Stimulated activated CD4-positive, alpha-beta T cell treated with anti-CD3 and anti-CD28 coated beads, Interleukin-1b, Interleukin-23, amount 100 ng/mL, for 1 hour (primary cell): ENCODE data around the gene PANX3.
"Not testable (repeated sequence)": the region's sequence is repeated elsewhere in the genome, so short reads cannot be mapped to it uniquely, and the experiment has no call there.

ENCODE experiments used
- DNase-seq, 2 donors: peaks; one replicate each; pipeline ENCODE4 v3.0.0-alpha.2; 2020; ENCODE audit warnings: low read depth in 2 of 2

PANX3 gene

DNA sequence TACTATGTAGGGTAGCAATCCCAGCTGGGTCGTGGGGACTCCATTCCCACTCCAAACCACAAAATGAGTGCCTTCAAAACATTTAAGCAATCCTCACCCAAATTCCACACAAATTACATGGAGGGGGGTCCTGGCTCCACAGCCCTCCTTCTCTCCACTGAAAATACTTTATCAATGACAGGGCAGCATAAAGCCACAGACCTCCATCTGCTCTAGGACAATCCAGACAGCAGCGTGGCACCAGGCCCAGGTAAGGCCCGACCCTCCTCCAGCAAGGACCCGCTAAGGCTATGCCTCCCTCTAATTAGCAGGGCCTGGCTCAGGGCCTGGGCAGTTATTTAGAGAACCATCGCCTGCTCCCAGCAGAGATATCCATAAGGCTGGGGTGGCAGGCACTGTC, at the start of gene PANX3:
Gene PANX3 (plus strand): TSS at position 365 of the 400 bp plus-strand sequence. CDS start 129 bp downstream, outside the sequence.
- no peak for DNase-seq

- no peak for DNase-seq
These were observed 41.5 kb upstream of the PANX3 start, which contains the start of gene OR8A1 for GRCh38 chr11:124569697-124570096. Gene OR8A1 (plus strand): TSS chr11:124569997. CDS start chr11:124570120, 123 bp downstream.

- DNase-seq, result no peak
These were observed 41.1 kb upstream of the PANX3 start for GRCh38 chr11:124570160-124570559.

DNA sequence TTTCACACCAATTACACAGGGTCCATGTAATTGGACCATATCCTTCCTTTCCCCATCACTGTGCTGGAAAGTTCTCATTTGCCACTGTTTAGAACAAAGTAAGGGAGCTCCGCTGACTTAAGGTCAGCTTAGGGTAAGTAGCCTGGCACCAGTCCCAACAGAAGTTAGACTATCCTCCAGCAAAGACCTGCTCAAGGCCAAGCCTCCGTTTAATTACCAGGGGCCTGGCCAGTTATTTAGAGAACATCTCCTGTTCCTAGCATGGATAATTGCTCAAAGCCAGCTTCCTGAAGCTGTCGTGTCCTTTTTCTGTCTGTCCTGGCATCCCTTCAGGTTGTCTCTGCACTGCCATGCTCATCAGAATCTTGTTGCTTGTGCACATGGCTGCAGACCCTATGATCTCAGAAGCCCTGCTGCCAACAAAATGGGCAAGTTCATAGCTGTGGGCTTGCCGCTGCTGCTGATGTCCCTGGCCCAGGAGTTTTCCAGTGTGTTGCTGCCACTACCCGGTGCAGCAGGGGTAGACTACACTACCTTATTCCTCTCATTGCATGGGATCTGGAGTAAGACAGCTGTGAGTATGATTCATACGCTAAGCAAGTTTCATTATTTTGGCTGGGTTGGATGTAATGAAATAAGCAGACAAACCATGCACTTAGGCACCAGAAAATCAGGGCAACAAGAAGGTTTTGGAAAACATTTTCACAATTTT, 33.4 kb upstream of the PANX3 start:
- no peak for DNase-seq

- no peak for DNase-seq
These were observed 32.5 kb upstream of the PANX3 start for GRCh38 chr11:124578761-124579160.

GRCh38 chr11:124581817-124582216, 29.4 kb upstream of the PANX3 start:
- DNase-seq, result no peak

GRCh38 chr11:124582565-124582964, 28.7 kb upstream of the PANX3 start:
- DNase-seq, result no peak

DNA sequence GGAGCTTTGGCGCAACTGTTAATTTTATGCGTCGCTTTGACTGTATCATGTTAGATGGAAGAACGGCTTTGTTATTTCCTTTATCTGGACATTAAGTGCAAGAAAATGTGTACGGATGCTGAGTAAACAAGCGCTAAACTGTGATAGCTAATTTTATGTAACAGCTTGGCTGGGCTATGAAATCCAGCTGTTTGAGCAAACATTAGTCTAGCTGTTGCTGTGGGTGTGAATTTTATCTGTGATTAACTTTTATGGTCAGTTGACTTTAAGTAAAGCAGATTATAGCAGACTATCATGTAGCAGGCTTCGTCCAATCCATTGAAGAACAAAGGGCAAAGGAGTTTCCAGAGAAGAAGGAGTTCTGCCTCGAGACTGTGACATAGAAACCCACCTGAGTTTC, 27.4 kb upstream of the PANX3 start:
- no peak for DNase-seq

DNA sequence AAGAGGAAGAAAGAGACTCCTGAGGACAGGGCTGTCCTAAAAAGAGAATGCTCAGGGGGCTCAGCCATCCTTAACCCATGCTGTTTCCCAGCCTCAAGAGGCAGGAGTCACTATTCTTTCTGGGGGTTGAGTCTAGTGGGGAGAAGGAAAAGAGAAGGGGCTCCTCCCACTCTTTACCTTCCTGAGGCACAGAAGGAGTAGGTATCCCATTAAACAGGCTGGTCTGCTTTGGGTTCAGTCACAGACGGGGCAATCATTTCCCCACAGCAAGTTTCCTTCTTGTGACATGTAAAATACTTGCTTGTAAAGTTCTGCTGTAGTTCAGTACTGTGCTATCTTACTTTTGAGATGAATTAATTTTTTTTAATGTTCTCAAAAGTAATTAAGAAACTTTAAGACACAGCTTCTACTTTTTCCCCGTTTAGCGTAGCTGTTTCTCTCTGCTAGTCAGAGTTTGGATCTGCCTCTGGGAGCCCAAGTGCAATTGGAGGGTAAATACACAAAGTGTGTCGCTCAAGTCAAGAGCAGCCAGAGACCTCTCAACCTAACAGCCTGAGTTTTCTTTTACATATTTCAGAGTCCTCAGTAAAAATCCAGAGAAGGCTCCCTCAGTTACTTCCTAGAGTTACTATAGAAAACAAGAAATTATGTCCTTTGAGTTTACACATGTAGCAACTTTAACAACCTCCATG, 26.4 kb upstream of the PANX3 start:
- DNase-seq, result no peak

DNA sequence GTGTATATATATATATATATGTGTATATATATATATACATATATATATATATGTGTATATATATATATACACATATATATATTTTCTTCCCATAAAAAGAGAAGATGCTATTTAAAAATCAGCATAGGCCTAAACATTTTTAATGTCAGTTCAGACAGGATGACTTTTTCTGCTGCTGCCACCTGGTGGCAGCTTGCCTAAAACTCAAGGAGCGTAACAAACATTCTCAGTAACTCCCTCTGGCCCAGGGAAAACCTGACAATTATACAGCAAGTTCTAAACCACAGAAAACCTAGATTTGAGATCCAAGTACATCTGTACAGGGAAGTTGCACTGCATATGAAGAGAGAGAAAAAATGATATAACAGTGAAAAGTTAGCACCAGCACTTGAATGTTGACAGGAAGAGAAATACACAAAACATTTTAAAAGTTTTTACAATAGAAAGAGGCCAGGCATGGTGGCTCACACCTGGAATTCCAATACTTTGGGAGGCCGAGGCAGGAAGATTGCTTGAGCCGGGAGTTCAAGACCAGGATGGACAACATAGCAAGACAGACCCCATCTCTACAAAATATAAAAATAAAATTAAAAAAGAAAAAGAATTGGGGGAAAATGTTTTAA, 24.9 kb upstream of the PANX3 start:
- DNase-seq, result peak in 1 of 2 donors; percentile 21

GRCh38 chr11:124591430-124591829, 19.8 kb upstream of the PANX3 start:
- no peak for DNase-seq

DNA sequence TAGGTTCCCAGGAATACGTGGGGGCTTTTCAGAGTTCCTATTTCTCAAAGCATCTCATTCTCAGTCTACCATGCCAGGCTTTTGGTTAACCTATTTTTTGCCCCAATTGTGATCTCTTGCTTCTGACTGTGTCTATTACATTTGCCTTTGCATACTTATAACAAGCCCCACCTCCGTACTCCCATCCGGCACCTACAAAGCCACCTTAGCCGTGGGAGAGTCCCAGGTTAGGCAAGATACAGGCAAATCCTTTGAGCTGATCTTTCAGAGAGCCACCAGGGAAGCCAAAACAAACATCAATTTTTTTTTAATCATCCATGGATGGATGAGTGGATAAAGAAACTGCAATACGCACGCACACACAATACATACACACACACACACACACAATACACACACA, 18.6 kb upstream of the PANX3 start:
- no peak for DNase-seq

DNA sequence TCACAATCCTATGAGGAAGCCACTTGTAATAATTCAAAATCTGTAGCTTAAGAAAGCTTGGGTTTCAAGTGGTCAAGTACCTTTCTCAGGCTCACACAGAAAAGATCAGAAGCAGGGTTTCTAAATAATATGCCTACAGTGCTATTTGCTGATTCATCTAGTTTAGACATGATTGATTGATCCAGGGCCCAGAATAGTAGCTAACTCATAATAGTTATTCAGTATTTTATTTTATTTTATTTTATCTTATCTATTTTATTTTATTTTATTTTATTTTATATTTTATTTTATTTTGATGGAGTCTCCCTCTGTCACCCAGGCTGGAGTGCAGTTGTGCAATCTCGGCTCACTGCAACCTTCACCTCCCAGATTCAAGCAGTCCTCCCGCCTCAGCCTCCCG, 15.9 kb upstream of the PANX3 start:
- no peak for DNase-seq

DNA sequence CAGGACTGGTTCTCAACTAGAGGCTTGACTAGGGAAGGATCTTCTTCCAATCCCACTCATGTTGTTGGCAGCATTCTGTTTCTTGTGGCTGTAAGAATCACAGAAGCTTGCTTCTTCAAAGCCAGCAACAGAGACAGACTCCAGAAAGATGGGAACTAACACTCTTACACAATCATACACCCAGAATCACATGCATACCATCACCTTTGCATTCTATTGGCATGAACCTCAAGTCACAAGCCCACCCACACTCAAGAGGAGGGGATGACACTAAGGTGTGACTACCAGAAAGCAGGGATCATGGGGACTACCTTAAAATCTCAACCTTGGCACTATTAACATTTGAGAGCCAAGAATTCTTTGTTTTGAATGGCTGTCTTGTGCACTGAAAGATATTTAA, 13.6 kb upstream of the PANX3 start:
- DNase-seq, result no peak

DNA sequence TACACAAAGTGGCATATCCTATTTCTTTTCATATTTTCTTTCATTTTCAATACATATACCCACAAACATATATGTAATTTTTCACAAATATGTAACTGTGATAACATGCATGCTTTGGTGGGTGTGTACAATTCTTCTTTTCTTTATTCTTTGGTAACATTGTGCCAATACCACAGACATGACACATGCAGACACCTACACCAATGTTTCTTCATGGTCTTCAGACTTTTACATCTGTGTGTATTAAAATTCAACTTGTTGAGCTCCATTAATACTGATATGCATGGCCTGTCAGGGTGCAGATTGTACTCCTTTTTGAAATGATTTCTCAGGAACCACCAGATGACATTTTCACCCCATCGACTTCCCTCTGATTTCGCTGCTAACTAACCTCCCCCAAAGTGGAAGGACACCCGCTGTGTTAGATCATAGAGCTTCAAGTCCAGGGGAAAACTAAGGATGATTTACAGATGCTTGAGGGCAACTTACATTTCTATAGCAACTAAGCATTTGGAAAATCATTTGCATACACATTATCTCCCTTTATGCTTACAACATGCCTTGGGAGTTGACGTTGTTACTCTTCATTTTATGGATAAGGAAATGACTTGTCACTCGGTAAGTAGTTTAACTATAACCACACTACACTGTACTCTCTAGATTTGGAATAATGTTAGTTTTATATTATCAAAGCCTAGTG, 10.5 kb upstream of the PANX3 start:
- no peak for DNase-seq

DNA sequence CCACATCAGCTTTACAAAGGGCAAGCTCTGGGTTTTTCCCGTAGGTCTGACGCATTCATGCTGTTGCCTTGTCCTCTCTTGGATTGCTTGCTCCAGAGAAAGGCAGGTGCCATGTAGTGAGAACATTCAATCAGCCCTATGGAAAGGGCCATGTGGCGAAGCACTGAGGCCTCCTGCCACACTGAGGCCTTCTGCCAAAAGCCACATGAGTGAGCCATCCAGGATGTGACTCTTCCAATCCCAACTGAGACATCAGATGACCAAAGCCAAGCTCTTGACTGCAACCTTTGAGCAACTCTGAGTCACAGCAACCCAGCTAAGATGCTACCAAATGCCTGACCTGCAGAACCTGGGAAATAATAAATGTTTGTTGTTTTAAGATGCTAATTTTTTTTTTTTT, 9.0 kb upstream of the PANX3 start:
- no peak for DNase-seq

DNA sequence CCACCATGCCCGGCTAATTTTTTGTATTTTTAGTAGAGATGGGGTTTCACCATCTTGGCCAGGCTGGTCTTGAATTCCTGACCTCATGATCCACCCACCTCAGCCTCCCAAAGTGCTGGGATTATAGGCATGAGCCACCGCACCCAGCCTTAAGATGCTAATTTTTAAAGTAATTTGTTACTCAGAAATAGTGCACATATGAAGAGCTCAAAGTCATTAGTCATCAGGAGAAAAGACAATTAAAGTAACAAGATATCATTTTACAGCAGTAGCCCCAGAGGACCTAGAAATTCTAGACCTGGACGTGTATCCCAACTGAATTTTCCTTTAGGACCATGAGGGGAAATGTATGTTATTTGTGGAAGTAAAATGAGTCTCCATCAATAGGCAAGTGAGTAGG, 8.5 kb upstream of the PANX3 start:
- not testable (repeated sequence) for DNase-seq

DNA sequence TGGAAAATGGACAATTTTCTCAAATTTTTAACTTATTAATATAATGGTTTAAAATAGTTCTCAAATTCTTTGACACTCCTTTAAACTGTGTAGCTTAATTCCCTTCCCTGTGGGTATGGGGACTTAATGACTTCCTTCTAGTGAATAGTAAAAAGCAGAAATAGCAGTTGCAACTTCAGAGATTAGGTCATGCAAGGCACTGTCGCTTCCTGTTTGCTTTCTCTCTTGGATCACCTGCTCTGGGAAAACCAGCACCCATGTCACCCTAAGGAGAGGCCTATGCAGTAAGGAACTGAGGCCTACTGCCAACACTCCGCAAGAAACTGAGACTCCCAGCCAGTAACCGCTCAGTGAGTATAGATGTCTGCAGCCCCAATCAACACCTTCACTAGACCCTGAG, 5.5 kb upstream of the PANX3 start:
- no peak for DNase-seq

- DNase-seq, result no peak
These were observed 3.1 kb upstream of the PANX3 start for GRCh38 chr11:124608147-124608546.

- no peak for DNase-seq
These were observed 933 bp upstream of the PANX3 start for GRCh38 chr11:124610295-124610694.

GRCh38 chr11:124612045-124612444, 817 bp downstream of the PANX3 start:
- DNase-seq, result no peak

DNA sequence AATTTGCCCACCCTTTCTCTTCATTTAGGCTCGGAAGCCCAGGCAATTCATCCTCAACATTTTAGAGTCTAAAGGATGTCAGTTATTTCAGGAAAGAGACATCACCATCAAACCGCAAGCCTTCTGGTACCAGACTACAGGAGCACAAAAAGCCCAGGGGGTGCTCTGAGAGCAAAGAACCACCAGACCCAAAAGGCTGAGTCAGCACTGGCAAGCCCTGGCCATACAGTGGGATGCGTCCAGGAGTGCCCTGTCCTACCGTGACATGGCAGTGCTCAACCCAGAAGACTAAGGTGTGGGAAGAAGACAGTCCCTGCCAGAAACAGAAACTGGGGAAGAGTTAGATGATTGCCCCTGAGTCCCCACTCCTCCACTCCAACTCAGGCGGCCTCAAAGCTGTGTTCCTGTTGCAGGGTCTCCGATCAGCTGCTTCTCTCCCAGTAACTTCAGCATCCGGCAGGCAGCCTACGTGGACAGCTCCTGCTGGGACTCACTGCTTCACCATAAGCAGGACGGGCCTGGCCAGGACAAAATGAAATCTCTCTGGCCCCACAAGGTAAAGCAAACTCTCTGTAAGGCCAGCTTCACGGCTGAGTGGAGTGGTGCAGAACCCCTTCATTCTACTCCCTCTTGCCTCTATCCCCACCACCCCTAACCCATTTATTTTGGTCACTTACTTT, 1.5 kb downstream of the PANX3 start:
- no peak for DNase-seq
